Spleen (tissue), 11 donors: ENCODE data around the gene RASSF4. TPM values are rescaled to one million over a fixed set of nuclear protein-coding genes. Genes with fewer than 3 reads are reported as not detected.

Experiments
- DNase-seq: peaks from one replicate; pipeline ENCODE4 v3.0.0-alpha.2; 2020
- H3K27ac ChIP-seq, 8 donors: fragments of 200-600 bp; sonication (generic) in 7 of 8; 1 replicate in 4 of 8; 2 replicates in 4 of 8; pipeline versions ENCODE4 v1.5.0 to v1.8.0; 2016 to 2021; ENCODE audit warnings: inconsistent platforms in 4 of 8, mild to moderate bottlenecking in 4 of 8, moderate library complexity in 1 of 8
- H3K27me3 ChIP-seq, 7 donors: fragments of 200-600 bp; sonication (generic) in 6 of 7; replicated peaks in 1 of 7; 1 replicate in 4 of 7; 2 replicates in 3 of 7; pipeline versions ENCODE4 v1.5.0 to v1.8.0; 2016 to 2021; ENCODE audit warnings: inconsistent platforms in 3 of 7, mild to moderate bottlenecking in 1 of 7
- H3K36me3 ChIP-seq, 6 donors: fragments of 200-600 bp; sonication (generic) in 5 of 6; 1 replicate in 4 of 6; 2 replicates in 2 of 6; pipeline versions ENCODE4 v1.5.0 to v1.8.0; 2016 to 2021; ENCODE audit warnings: inconsistent platforms in 2 of 6
- H3K4me1 ChIP-seq, 6 donors: fragments of 200-600 bp; sonication (generic) in 5 of 6; 1 replicate in 3 of 6; 2 replicates in 3 of 6; pipeline versions ENCODE4 v1.5.0 to v1.8.0; 2016 to 2021; ENCODE audit warnings: inconsistent platforms in 3 of 6
- H3K4me3 ChIP-seq, 8 donors: fragments of 200-600 bp; sonication (generic) in 7 of 8; 1 replicate in 4 of 8; 2 replicates in 4 of 8; pipeline versions ENCODE4 v1.5.0 to v1.8.0; 2016 to 2021; ENCODE audit warnings: inconsistent platforms in 4 of 8, mild to moderate bottlenecking in 4 of 8, moderate library complexity in 2 of 8
- H3K9me3 ChIP-seq, 8 donors: fragments of 200-600 bp; sonication (generic) in 7 of 8; 1 replicate in 4 of 8; 2 replicates in 4 of 8; pipeline versions ENCODE4 v1.5.0 to v1.8.0; 2016 to 2021; ENCODE audit warnings: inconsistent platforms in 4 of 8
- POLR2A ChIP-seq, 3 donors: fragments of 450-650 bp; IDR thresholded peaks; one replicate each; pipeline ENCODE4 v1.5.1; 2017; ENCODE audit warnings: antibody characterized with exemption in 3 of 3, mild to moderate bottlenecking in 1 of 3
- POLR2AphosphoS5 ChIP-seq, 3 donors: sonication (generic); formaldehyde crosslinking; IDR thresholded peaks; one replicate each; pipeline ENCODE4 v1.5.1; 2017; ENCODE audit warnings: antibody characterized with exemption in 3 of 3
- WGBS, 5 donors: extraction: QIAGEN DNeasy Blood & Tissue Kit in 3 of 5; methylation state at CpG; one replicate each; pipeline versions ENCODE4 v1.1.5 to v1.1.7; 2013 to 2018; 5-methylcytosine and 5-hydroxymethylcytosine counted together
- intact Hi-C: fragments of 100-400 bp; cut with DNase I; formaldehyde crosslinking; loops from one replicate; pipeline ENCODE4 v1.15.0; 2023; ENCODE audit warnings: low total_unique reads
- polyA plus RNA-seq, 3 donors: library from polyadenylated mRNA; stranded (reverse); fragments of 200-250 nt; gene quantifications; one replicate each; pipeline ENCODE4 v1.2.1, GENCODE V29; 2013
- total RNA-seq, 7 donors: library from RNA; depleted of rRNA in 3 of 7; stranded (reverse); fragments of >200 nt in 3 of 7; fragmentation: NEBNext Ultra II Directional in 4 of 7; extraction: Animal tissue kit (Norgen Biotek cat#: 25700) in 4 of 7; gene quantifications; one replicate each; pipeline versions ENCODE4 v1.1.0 to v1.2.1, GENCODE V29; 2016 to 2021
- TF ChIP-seq, protein P1 (sequence below), 11 experiments: fragments of 200-600 bp in 7 of 11; fragments of 450-650 bp in 4 of 11; sonication (generic) in 4 of 11; IDR thresholded peaks in 8 of 11; conservative IDR thresholded peaks in 3 of 11; 1 replicate in 7 of 11; 2 replicates in 4 of 11; pipeline versions ENCODE4 v1.4.0 to v1.8.0; 2016 to 2021; ENCODE audit warnings: antibody characterized with exemption in 11 of 11, inconsistent platforms in 4 of 11, mild to moderate bottlenecking in 1 of 11
- donor health status: healthy with polysubstance abuse.
- donor health status: DM: no; HTN: no; CAD: no; lungs with moderate emphysema.
- donor health status: DM: no; HTN: no; CAD: no.
- donor health status: Bipolar disorder and iron deficiency.
- donor health status: healthy.
- donor health status: DM: no; HTN: no; CAD: no.
- donor health status: DM: yes; HTN: yes; CAD: no.

The RASSF4 gene
- total and polyA plus RNA-seq, 10 donors: 36.7 to 96.2 (median 73.5) TPM

DNA sequence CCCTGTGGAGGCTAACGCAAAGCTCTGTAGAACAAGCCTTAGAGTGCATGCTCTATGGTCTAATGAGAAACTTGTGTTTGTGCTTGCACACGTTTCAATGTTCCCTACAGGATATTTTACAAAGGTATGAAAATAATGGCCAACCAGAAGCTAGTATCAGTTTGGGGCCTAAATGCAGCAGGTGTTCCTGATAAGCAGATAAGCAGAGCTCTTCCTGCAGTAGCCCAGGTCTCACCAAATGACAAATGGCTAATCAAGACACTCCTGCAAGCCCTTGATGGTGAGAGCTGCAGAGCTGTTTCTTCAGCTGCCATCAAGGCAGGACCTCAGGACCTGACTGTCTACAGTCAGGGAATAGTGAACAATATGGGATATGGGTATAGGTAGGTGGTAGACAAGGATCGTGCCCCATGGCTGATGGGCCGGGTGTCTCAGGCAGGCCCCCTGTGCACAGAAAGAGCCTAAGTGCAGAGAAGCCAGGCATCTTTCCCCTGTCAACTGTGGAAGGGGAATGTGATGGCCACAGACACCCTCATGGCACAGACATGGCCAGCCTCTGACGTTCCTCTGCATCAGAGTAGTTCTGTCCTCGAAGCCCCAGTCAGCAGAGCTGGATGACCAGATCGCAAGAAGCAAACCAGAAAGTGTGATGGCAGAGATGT is 23.2 kb upstream of the RASSF4 start:
- DNase-seq: peak; percentile 54
- no peaks in the 10 kb centered on the region for H3K36me3 ChIP-seq
- no peaks in the 10 kb centered on the region for H3K9me3 ChIP-seq
- H3K27me3 ChIP-seq: no peaks in the 10 kb centered on the region
- no peak overlapping the region for H3K4me3 ChIP-seq
- peaks cover 0 to 59% (median 25%) of the 10 kb centered on the region in 6 donors for H3K4me1 ChIP-seq
- peak overlapping the region in 3 of 8 donors; percentile 30 to 38 (median 37) for H3K27ac ChIP-seq
- 70 to 83% (median 73%) methylated on average over 7 of the region's 7 CpGs for WGBS, 5 donors
- intact Hi-C loops: no loop called here
- TF ChIP-seq, protein P1, sequence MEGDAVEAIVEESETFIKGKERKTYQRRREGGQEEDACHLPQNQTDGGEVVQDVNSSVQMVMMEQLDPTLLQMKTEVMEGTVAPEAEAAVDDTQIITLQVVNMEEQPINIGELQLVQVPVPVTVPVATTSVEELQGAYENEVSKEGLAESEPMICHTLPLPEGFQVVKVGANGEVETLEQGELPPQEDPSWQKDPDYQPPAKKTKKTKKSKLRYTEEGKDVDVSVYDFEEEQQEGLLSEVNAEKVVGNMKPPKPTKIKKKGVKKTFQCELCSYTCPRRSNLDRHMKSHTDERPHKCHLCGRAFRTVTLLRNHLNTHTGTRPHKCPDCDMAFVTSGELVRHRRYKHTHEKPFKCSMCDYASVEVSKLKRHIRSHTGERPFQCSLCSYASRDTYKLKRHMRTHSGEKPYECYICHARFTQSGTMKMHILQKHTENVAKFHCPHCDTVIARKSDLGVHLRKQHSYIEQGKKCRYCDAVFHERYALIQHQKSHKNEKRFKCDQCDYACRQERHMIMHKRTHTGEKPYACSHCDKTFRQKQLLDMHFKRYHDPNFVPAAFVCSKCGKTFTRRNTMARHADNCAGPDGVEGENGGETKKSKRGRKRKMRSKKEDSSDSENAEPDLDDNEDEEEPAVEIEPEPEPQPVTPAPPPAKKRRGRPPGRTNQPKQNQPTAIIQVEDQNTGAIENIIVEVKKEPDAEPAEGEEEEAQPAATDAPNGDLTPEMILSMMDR (IDR thresholded peaks at IDR 0.05 in 8 of 11, conservative IDR thresholded peaks at IDR 0.05 in 3 of 11): no peak
- TF ChIP-seq POLR2A (IDR thresholded peaks at IDR 0.05) (no peak), POLR2AphosphoS5 (IDR thresholded peaks at IDR 0.05) (no peak)

DNA sequence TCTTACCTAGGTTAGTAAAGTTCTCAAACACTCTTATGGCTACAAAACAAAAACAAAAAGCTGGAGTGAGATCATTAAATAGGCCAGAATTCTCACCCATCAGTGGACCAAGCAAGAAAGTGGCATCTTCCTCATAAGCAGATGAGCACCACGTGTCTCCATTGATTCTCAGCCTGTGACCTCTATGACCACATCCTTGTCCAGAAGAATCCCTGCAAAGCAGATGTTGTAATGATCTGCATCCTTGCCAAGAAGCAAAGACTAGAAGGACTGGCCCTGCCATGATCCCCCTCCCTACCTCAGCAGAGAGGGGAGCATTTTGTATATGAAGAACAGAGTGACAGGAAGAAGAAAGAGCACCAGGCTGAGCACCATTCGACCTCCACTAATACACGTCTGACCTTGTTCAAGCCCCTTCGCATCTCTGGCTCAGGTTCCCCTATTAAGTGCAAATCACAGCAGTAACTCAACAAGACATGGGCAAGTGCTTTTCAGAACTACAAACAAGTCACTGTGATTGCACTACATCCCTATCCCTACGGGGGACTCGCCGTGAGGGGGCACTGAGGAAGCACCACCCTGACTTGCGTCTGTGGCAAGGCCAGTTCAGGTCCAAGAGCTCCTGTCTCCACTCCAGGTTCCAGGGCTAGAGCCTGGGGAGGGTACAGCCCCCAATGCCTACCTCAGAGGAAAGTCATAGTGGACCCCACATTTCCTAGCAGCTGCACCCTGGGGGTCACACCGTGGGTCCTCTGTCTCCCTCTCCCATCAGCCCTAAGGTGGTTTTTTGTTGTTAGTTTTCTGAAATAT is 22.2 kb upstream of the RASSF4 start:
- DNase-seq: peak; percentile 58
- no peak overlapping the region for H3K27ac ChIP-seq
- H3K4me1 ChIP-seq: peaks cover 0 to 58% (median 25%) of the 10 kb centered on the region in 6 donors
- H3K36me3 ChIP-seq: no peaks in the 10 kb centered on the region
- TF ChIP-seq POLR2AphosphoS5 (IDR thresholded peaks at IDR 0.05) (no peak), POLR2A (IDR thresholded peaks at IDR 0.05) (no peak)
- TF ChIP-seq, protein P1 (IDR thresholded peaks at IDR 0.05 in 8 of 11, conservative IDR thresholded peaks at IDR 0.05 in 3 of 11): no peak
- H3K27me3 ChIP-seq: no peaks in the 10 kb centered on the region
- intact Hi-C loops: no loop called here
- H3K4me3 ChIP-seq: no peak overlapping the region
- no peaks in the 10 kb centered on the region for H3K9me3 ChIP-seq
- 75 to 85% (median 80%) methylated on average over 9 of the region's 9 CpGs for WGBS, 5 donors

DNA sequence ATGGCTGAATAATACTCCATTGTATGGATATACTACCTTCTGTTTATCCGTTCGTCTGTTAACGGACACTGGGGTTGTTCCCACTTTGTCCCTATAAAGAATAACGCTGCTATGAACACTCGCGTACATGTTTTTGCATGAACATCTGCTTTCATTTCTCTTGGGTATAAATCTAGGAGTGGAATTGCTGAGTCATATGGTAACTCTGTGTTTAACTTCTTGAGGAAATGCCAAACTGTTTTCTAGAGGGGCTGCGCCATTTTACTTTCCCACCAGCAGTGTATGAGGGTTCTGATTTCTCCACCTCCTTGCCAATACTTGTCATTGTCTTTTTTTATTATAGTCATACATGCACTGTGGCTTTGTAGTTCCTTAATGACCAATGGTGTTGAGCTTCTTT is 20.6 kb upstream of the RASSF4 start:
- Histone ChIP-seq H3K27me3 (no peaks in the 10 kb centered on the region), H3K36me3 (no peaks in the 10 kb centered on the region), H3K27ac (no peak overlapping the region), H3K9me3 (peaks cover 0 to 5% (median 2%) of the 10 kb centered on the region in 8 donors), H3K4me3 (no peak overlapping the region), H3K4me1 (peaks cover 0 to 42% (median 17%) of the 10 kb centered on the region in 6 donors)
- WGBS, 5 donors: 80 to 85% (median 83%) methylated on average over 7 of the region's 7 CpGs
- no peak for TF ChIP-seq POLR2A (IDR thresholded peaks at IDR 0.05)
- TF ChIP-seq, protein P1 (IDR thresholded peaks at IDR 0.05 in 8 of 11, conservative IDR thresholded peaks at IDR 0.05 in 3 of 11): no peak
- intact Hi-C loops: no loop called here
- DNase-seq: no peak
